Thyroid gland (tissue), 4 donors: Measurements from ENCODE around the gene PDXP.

Experiments
- CTCF ChIP-seq, 6 experiments: fragments of 200-600 bp in 3 of 6; fragments of 450-650 bp in 3 of 6; sonication (generic) in 3 of 6; IDR thresholded peaks; one replicate each; pipeline ENCODE4 v1.5.1; 2016 to 2019; ENCODE audit warnings: antibody characterized with exemption in 6 of 6, mild to moderate bottlenecking in 2 of 6, inconsistent platforms in 1 of 6, moderate library complexity in 1 of 6
- POLR2A ChIP-seq, 2 donors: fragments of 450-650 bp; IDR thresholded peaks; one replicate each; pipeline ENCODE4 v1.6.1; 2017; ENCODE audit warnings: antibody characterized with exemption in 2 of 2, mild to moderate bottlenecking in 2 of 2, moderate library complexity in 1 of 2

GRCh38 chr22:37609240-37610152, 49.0 kb upstream of the PDXP start:
- TF ChIP-seq POLR2A (IDR thresholded peaks at IDR 0.05): no peak
- TF ChIP-seq CTCF (IDR thresholded peaks at IDR 0.05): no peak
